ENCODE data around the gene CDC5L.

GRCh38 chr6:44474190-44474631, 86.7 kb downstream of the CDC5L start:
- TF ChIP-seq, protein P1, sequence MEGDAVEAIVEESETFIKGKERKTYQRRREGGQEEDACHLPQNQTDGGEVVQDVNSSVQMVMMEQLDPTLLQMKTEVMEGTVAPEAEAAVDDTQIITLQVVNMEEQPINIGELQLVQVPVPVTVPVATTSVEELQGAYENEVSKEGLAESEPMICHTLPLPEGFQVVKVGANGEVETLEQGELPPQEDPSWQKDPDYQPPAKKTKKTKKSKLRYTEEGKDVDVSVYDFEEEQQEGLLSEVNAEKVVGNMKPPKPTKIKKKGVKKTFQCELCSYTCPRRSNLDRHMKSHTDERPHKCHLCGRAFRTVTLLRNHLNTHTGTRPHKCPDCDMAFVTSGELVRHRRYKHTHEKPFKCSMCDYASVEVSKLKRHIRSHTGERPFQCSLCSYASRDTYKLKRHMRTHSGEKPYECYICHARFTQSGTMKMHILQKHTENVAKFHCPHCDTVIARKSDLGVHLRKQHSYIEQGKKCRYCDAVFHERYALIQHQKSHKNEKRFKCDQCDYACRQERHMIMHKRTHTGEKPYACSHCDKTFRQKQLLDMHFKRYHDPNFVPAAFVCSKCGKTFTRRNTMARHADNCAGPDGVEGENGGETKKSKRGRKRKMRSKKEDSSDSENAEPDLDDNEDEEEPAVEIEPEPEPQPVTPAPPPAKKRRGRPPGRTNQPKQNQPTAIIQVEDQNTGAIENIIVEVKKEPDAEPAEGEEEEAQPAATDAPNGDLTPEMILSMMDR (IDR thresholded peaks at IDR 0.05; ENCODE audit: insufficient read depth, low read length, poor library complexity, severe bottlenecking), result no peak
- no peak for TF ChIP-seq EZH2phosphoT487 (conservative IDR thresholded peaks at IDR 0.05; ENCODE audit: low read length)
